Uterus (tissue), 4 donors: Measurements from ENCODE around the gene KCNQ1. TPM values are rescaled to one million over a fixed set of nuclear protein-coding genes. Genes with fewer than 3 reads are reported as not detected.

Source experiments
- DNase-seq, 2 donors: peaks; one replicate each; pipeline ENCODE4 v3.0.0-alpha.2; 2019 to 2020
- H3K27ac ChIP-seq, 2 donors: fragments of 200-600 bp; sonication (generic); 1 replicate in 1 of 2; 2 replicates in 1 of 2; pipeline ENCODE4 v1.5.1; 2016 to 2018
- H3K27me3 ChIP-seq, 2 donors: fragments of 200-600 bp; sonication (generic); one replicate each; pipeline ENCODE4 v1.5.1; 2018 to 2019; ENCODE audit warnings: control low read depth in 1 of 2
- H3K36me3 ChIP-seq, 2 donors: fragments of 200-600 bp; sonication (generic); one replicate each; pipeline ENCODE4 v1.5.1; 2019; ENCODE audit warnings: control low read depth in 1 of 2
- H3K4me1 ChIP-seq, 2 donors: fragments of 200-600 bp; sonication (generic); one replicate each; pipeline ENCODE4 v1.5.1; 2018 to 2019; ENCODE audit warnings: control low read depth in 1 of 2
- H3K4me3 ChIP-seq, 2 donors: fragments of 200-600 bp; sonication (generic); 1 replicate in 1 of 2; 2 replicates in 1 of 2; pipeline ENCODE4 v1.5.1; 2018 to 2019; ENCODE audit warnings: mild to moderate bottlenecking in 1 of 2
- H3K9me3 ChIP-seq, 2 donors: fragments of 200-600 bp; sonication (generic); one replicate each; pipeline ENCODE4 v1.5.1; 2019; ENCODE audit warnings: control low read depth in 1 of 2
- CTCF ChIP-seq, 4 experiments: fragments of 200-600 bp in 2 of 4; fragments of 450-650 bp in 2 of 4; sonication (generic) in 2 of 4; IDR thresholded peaks; one replicate each; pipeline ENCODE4 v1.5.1; 2016 to 2019; ENCODE audit warnings: antibody characterized with exemption in 4 of 4, mild to moderate bottlenecking in 2 of 4, moderate library complexity in 1 of 4
- POLR2A ChIP-seq, 2 donors: fragments of 450-650 bp; IDR thresholded peaks; one replicate each; pipeline ENCODE4 v1.6.1; 2016; ENCODE audit warnings: antibody characterized with exemption in 2 of 2, mild to moderate bottlenecking in 1 of 2, moderate library complexity in 1 of 2
- intact Hi-C: fragments of 100-400 bp; cut with DNase I; formaldehyde crosslinking; loops from one replicate; pipeline ENCODE4 v1.15.1; 2023; ENCODE audit warnings: low total_unique reads
- total RNA-seq, 4 donors: library from RNA; depleted of rRNA in 3 of 4; stranded (reverse); fragments of >200 nt in 3 of 4; gene quantifications; one replicate each; pipeline versions ENCODE4 v1.1.0 to v1.2.4, GENCODE V29; 2014 to 2023
- donor health status: DM: yes; HTN: yes; CAD: no.

The KCNQ1 gene
- total RNA-seq, 4 donors from 2014 or later, result 2.6 to 10.4 (median 5.4) TPM

GRCh38 chr11:2435288-2436012 lies 9.4 kb upstream of the KCNQ1 start:
- Histone ChIP-seq H3K36me3 (no peaks in the 10 kb centered on the region), H3K27ac (no peak overlapping the region), H3K27me3 (no peaks in the 10 kb centered on the region), H3K9me3 (no peaks in the 10 kb centered on the region), H3K4me3 (no peak overlapping the region), H3K4me1 (no peaks in the 10 kb centered on the region)
- TF ChIP-seq CTCF (IDR thresholded peaks at IDR 0.05), result no peak
- no peak for TF ChIP-seq POLR2A (IDR thresholded peaks at IDR 0.05)
- intact Hi-C loops, result no loop called here
- no peak for DNase-seq

GRCh38 chr11:2436013-2436520 lies 8.7 kb upstream of the KCNQ1 start:
- no peak for TF ChIP-seq POLR2A (IDR thresholded peaks at IDR 0.05)
- no peaks in the 10 kb centered on the region for H3K4me1 ChIP-seq
- H3K27ac ChIP-seq, result no peak overlapping the region
- no peaks in the 10 kb centered on the region for H3K36me3 ChIP-seq
- H3K27me3 ChIP-seq, result no peaks in the 10 kb centered on the region
- no peak overlapping the region for H3K4me3 ChIP-seq
- DNase-seq, result no peak
- no peaks in the 10 kb centered on the region for H3K9me3 ChIP-seq
- intact Hi-C loops, result no loop called here

GRCh38 chr11:2436521-2437031 lies 8.2 kb upstream of the KCNQ1 start:
- intact Hi-C loops, result no loop called here
- H3K27ac ChIP-seq, result no peak overlapping the region

GRCh38 chr11:2437516-2437915 lies 7.3 kb upstream of the KCNQ1 start:
- no peak overlapping the region for H3K27ac ChIP-seq
- no peaks in the 10 kb centered on the region for H3K36me3 ChIP-seq
- no peak for DNase-seq
- no peak overlapping the region for H3K4me3 ChIP-seq
- no peaks in the 10 kb centered on the region for H3K27me3 ChIP-seq
- TF ChIP-seq POLR2A (IDR thresholded peaks at IDR 0.05) (no peak), CTCF (IDR thresholded peaks at IDR 0.05) (no peak)
- H3K4me1 ChIP-seq, result no peaks in the 10 kb centered on the region
- H3K9me3 ChIP-seq, result no peaks in the 10 kb centered on the region
- intact Hi-C loops, result no loop called here

More at GRCh38 chr11:2436521-2437031, 8.2 kb upstream of the KCNQ1 start:
- Histone ChIP-seq H3K4me1 (no peaks in the 10 kb centered on the region), H3K4me3 (no peak overlapping the region), H3K9me3 (no peaks in the 10 kb centered on the region), H3K27me3 (no peaks in the 10 kb centered on the region), H3K36me3 (no peaks in the 10 kb centered on the region)
- no peak for TF ChIP-seq CTCF (IDR thresholded peaks at IDR 0.05)
- no peak for TF ChIP-seq POLR2A (IDR thresholded peaks at IDR 0.05)
- no peak for DNase-seq

- Histone ChIP-seq H3K4me3 (no peak overlapping the region), H3K27ac (no peak overlapping the region), H3K36me3 (no peaks in the 10 kb centered on the region), H3K4me1 (no peaks in the 10 kb centered on the region), H3K9me3 (no peaks in the 10 kb centered on the region), H3K27me3 (no peaks in the 10 kb centered on the region)
- intact Hi-C loops, result no loop called here
- TF ChIP-seq CTCF (IDR thresholded peaks at IDR 0.05) (no peak), POLR2A (IDR thresholded peaks at IDR 0.05) (no peak)
- no peak for DNase-seq
These were observed 5.0 kb upstream of the KCNQ1 start for GRCh38 chr11:2439820-2440219.
